Measurements from ENCODE around the gene INO80E. TPM values are rescaled to one million over a fixed set of nuclear protein-coding genes. Genes with fewer than 3 reads are reported as not detected.

INO80E gene
- total and polyA plus RNA-seq, 4 donors: 8.0 to 24.8 (median 17.2) TPM

DNA sequence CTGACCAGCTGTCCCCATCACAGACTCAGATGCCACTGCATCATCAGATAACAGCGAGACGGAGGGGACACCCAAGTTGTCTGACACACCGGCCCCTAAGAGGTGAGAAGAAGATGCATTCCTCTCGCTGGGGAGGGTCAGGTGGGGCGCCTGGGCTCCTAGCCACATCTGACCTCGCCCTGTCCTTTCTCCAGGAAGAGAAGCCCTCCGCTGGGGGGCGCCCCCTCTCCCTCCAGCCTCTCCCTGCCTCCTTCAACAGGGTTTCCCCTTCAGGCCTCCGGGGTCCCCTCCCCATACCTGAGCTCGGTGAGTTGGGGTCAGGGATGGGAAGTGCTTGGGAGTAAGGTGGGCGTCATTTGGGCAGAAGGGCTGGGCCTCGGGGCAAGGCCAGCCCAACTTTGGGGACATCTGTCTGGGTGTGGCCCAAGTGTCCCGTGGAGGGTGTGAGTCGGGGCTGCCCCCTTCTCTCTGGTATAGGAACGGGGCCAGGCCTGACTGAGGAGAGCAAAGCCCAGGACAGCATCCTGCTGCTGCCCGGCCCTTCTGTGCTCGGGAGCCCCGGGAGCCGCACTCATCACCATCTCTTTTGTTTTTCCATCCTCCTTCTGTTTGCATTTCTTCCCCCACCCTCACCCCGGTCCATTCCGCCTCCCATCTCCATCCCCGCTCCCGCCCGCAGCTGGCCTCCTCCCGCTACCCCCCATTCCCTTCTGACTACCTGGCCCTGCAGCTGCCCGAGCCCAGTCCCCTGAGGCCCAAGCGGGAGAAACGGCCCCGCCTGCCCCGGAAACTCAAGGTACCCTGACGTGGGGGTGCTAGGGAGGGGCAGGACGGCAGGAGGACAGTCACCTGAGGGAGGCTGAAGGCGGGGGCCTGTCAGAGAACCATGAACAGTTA lies 4.9 kb downstream of the INO80E start:
- Histone ChIP-seq H3K9me3 (ENCODE audit: control insufficient read depth in 4 of 4, low read length in 3 of 4) (no peaks in the 10 kb centered on the region), H3K4me1 (ENCODE audit: control insufficient read depth in 4 of 4, insufficient read depth in 4 of 4, low read length in 3 of 4) (peaks cover 0 to 9% (median 7%) of the 10 kb centered on the region in 4 donors), H3K4me3 (ENCODE audit: low read depth in 1 of 3, low read length in 3 of 3) (no peak overlapping the region), H3K9ac (ENCODE audit: low read depth in 1 of 2, low read length in 2 of 2) (no peak overlapping the region), H3K27ac (ENCODE audit: low read depth in 1 of 2, low read length in 2 of 2) (no peak overlapping the region), H3K27me3 (ENCODE audit: control insufficient read depth in 4 of 4, insufficient read depth in 4 of 4, low read length in 3 of 4) (no peaks in the 10 kb centered on the region), H3K36me3 (ENCODE audit: control insufficient read depth in 4 of 4, insufficient read depth in 3 of 4, low read depth in 1 of 4, low read length in 3 of 4) (peaks cover 0 to 10% (median 3%) of the 10 kb centered on the region in 4 donors)
- 92% methylated on average over 33 of the region's 33 CpGs for WGBS
- DNase-seq (ENCODE audit: low spot score): no peak
- TF ChIP-seq, protein P1, sequence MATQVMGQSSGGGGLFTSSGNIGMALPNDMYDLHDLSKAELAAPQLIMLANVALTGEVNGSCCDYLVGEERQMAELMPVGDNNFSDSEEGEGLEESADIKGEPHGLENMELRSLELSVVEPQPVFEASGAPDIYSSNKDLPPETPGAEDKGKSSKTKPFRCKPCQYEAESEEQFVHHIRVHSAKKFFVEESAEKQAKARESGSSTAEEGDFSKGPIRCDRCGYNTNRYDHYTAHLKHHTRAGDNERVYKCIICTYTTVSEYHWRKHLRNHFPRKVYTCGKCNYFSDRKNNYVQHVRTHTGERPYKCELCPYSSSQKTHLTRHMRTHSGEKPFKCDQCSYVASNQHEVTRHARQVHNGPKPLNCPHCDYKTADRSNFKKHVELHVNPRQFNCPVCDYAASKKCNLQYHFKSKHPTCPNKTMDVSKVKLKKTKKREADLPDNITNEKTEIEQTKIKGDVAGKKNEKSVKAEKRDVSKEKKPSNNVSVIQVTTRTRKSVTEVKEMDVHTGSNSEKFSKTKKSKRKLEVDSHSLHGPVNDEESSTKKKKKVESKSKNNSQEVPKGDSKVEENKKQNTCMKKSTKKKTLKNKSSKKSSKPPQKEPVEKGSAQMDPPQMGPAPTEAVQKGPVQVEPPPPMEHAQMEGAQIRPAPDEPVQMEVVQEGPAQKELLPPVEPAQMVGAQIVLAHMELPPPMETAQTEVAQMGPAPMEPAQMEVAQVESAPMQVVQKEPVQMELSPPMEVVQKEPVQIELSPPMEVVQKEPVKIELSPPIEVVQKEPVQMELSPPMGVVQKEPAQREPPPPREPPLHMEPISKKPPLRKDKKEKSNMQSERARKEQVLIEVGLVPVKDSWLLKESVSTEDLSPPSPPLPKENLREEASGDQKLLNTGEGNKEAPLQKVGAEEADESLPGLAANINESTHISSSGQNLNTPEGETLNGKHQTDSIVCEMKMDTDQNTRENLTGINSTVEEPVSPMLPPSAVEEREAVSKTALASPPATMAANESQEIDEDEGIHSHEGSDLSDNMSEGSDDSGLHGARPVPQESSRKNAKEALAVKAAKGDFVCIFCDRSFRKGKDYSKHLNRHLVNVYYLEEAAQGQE (IDR thresholded peaks at IDR 0.05): no peak
- TF ChIP-seq SP1 (IDR thresholded peaks at IDR 0.05) (no peak), EGR1 (IDR thresholded peaks at IDR 0.05; ENCODE audit: low read depth in 2 of 2) (no peak), YY1 (IDR thresholded peaks at IDR 0.05) (no peak), HNF4A (conservative IDR thresholded peaks at IDR 0.05) (no peak), FOXA2 (IDR thresholded peaks at IDR 0.05) (no peak), TAF1 (conservative IDR thresholded peaks at IDR 0.05) (no peak), JUND (IDR thresholded peaks at IDR 0.05) (no peak)
- TF ChIP-seq, protein P2, sequence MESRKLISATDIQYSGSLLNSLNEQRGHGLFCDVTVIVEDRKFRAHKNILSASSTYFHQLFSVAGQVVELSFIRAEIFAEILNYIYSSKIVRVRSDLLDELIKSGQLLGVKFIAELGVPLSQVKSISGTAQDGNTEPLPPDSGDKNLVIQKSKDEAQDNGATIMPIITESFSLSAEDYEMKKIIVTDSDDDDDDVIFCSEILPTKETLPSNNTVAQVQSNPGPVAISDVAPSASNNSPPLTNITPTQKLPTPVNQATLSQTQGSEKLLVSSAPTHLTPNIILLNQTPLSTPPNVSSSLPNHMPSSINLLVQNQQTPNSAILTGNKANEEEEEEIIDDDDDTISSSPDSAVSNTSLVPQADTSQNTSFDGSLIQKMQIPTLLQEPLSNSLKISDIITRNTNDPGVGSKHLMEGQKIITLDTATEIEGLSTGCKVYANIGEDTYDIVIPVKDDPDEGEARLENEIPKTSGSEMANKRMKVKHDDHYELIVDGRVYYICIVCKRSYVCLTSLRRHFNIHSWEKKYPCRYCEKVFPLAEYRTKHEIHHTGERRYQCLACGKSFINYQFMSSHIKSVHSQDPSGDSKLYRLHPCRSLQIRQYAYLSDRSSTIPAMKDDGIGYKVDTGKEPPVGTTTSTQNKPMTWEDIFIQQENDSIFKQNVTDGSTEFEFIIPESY (IDR thresholded peaks at IDR 0.05): no peak
- TF ChIP-seq, protein P3, sequence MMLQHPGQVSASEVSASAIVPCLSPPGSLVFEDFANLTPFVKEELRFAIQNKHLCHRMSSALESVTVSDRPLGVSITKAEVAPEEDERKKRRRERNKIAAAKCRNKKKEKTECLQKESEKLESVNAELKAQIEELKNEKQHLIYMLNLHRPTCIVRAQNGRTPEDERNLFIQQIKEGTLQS (IDR thresholded peaks at IDR 0.05): no peak

DNA sequence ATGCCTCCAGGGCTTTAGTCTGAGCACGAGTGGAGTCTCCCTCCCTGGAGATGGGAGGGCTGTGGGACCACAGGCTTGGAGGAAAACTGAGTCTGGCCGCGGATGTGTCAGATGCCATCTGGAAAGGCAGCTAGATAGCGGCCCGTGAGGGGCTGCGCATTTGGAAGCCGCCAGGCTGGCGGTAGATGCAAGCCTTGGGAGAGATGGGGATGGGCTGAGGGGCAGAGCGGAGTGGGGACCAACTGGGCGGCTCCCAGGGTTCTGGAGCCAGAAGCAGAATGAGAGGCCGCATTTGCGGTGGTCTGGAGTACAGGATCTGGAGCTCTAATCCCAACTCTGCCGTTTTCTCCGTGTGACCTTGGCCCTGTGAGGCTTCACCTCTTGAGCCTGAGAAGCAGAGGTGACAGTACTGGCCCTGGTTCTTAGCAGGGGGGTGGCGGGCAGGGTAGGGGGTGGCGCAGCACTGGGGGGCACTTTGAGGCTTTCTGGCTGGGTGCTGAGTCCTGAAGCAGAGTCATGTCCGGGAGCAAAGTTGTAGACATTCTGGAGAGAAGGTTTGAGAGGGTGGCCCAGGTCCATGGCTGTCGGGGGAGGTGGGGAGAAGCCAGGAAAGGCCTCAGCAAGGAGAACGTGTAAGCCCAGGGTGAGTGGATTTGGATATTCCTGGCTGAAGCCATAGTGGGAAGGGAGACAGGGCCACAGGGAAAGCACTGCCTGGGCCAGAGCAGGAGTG lies 6.7 kb downstream of the INO80E start:
- peaks cover 0 to 10% (median 3%) of the 10 kb centered on the region in 4 donors for H3K36me3 ChIP-seq (ENCODE audit: control insufficient read depth in 4 of 4, insufficient read depth in 3 of 4, low read depth in 1 of 4, low read length in 3 of 4)
- H3K4me1 ChIP-seq (ENCODE audit: control insufficient read depth in 4 of 4, insufficient read depth in 4 of 4, low read length in 3 of 4): no peaks in the 10 kb centered on the region
- no peak overlapping the region for H3K27ac ChIP-seq (ENCODE audit: low read depth in 1 of 2, low read length in 2 of 2)
- H3K9ac ChIP-seq (ENCODE audit: low read depth in 1 of 2, low read length in 2 of 2): no peak overlapping the region
- 91% methylated on average over 19 of the region's 19 CpGs for WGBS
- no peaks in the 10 kb centered on the region for H3K9me3 ChIP-seq (ENCODE audit: control insufficient read depth in 4 of 4, low read length in 3 of 4)
- DNase-seq (ENCODE audit: low spot score): no peak
- TF ChIP-seq TAF1 (conservative IDR thresholded peaks at IDR 0.05) (no peak), JUND (IDR thresholded peaks at IDR 0.05) (no peak), RAD21 (IDR thresholded peaks at IDR 0.05) (no peak), EGR1 (IDR thresholded peaks at IDR 0.05; ENCODE audit: low read depth in 2 of 2) (no peak), YY1 (IDR thresholded peaks at IDR 0.05) (no peak)
- TF ChIP-seq, protein P1 (IDR thresholded peaks at IDR 0.05): no peak
- TF ChIP-seq, protein P4, sequence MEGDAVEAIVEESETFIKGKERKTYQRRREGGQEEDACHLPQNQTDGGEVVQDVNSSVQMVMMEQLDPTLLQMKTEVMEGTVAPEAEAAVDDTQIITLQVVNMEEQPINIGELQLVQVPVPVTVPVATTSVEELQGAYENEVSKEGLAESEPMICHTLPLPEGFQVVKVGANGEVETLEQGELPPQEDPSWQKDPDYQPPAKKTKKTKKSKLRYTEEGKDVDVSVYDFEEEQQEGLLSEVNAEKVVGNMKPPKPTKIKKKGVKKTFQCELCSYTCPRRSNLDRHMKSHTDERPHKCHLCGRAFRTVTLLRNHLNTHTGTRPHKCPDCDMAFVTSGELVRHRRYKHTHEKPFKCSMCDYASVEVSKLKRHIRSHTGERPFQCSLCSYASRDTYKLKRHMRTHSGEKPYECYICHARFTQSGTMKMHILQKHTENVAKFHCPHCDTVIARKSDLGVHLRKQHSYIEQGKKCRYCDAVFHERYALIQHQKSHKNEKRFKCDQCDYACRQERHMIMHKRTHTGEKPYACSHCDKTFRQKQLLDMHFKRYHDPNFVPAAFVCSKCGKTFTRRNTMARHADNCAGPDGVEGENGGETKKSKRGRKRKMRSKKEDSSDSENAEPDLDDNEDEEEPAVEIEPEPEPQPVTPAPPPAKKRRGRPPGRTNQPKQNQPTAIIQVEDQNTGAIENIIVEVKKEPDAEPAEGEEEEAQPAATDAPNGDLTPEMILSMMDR (IDR thresholded peaks at IDR 0.05; ENCODE audit: low read depth, low read length, missing input control): no peak
- TF ChIP-seq, protein P2 (IDR thresholded peaks at IDR 0.05): no peak
- TF ChIP-seq, protein P3 (IDR thresholded peaks at IDR 0.05): no peak
- TF ChIP-seq, protein P5, sequence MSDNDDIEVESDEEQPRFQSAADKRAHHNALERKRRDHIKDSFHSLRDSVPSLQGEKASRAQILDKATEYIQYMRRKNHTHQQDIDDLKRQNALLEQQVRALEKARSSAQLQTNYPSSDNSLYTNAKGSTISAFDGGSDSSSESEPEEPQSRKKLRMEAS (IDR thresholded peaks at IDR 0.05): no peak
- H3K4me3 ChIP-seq (ENCODE audit: low read depth in 1 of 3, low read length in 3 of 3): no peak overlapping the region
- no peaks in the 10 kb centered on the region for H3K27me3 ChIP-seq (ENCODE audit: control insufficient read depth in 4 of 4, insufficient read depth in 4 of 4, low read length in 3 of 4)

Measured in liver (tissue), 9 donors.